NB4 (cell line): Measurements from ENCODE around the gene ASB1.

Experiments used
- CTCF ChIP-seq: IDR thresholded peaks from one replicate; pipeline ENCODE4 v1.5.1; 2012; ENCODE audit warnings: low read depth, low read length
- MAX ChIP-seq: IDR thresholded peaks from 2 replicates; pipeline ENCODE4 v1.6.1; 2011; ENCODE audit warnings: low read depth, low read length
- POLR2A ChIP-seq: IDR thresholded peaks from 2 replicates; pipeline ENCODE4 v1.6.1; 2011; ENCODE audit warnings: mild to moderate bottlenecking; ENCODE audit not compliant: insufficient read length; ENCODE audit errors: extremely low read depth

- no peak for TF ChIP-seq CTCF
- TF ChIP-seq MAX = no peak
- TF ChIP-seq POLR2A = no peak
These were observed 7.5 kb downstream of the ASB1 start for GRCh38 chr2:238433941-238434845.
